GM21786 (cell line): ENCODE measurements around the gene ANO4.
"Not testable (repeated sequence)": the region's sequence is repeated elsewhere in the genome, so short reads cannot be mapped to it uniquely, and the experiment has no call there.

ENCODE experiments used
- ATAC-seq: cut with Tn5 transposase; IDR thresholded peaks from one replicate; pipeline ENCODE4 v1.9.1; 2021; ENCODE audit not compliant: unreplicated experiment

Gene ANO4

DNA sequence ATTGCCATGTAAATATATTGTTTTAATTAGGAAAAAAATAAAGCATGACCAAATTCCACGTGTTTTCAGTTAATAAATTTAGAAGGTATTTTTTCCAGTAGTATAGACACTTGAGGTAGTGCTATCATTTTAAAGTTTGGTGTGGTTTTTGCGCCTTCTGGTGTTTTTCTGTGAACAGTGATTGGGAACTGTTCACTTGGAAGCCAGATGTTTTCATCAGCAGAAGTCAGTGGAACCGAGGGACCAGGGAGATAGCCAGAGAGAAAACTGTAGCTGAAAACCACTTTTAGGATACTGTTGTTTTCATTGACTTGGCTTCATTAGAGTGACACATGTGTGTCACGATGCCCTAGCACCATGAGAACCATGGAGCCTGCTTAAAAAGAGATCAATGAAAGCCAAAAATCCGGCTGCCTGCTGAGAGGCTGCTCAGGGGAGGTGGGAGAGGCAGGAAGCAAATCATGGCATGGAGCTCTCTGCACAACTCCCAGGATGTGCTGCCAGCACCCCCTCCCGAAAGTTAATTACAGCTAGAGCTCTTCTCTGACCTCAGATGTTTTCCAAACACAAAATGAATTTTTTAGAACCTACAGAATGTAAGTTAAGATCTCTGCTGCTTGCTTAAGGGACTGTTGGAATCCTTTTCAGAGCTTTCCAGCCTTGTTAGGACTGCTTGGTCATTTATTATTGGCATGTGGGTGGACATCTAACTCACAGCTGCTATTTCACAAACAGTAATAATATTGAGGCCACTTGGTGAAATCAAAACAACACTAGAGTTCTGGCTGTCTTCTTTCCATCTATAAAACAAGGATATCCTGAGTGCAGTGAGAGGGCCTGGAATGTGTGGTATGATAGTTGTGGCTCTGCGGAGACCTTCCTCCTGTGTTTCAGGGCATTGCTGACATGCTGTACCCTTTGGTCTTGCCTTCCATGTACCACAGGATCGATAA is 192.3 kb downstream of the ANO4 start:
- ATAC-seq = no peak

DNA sequence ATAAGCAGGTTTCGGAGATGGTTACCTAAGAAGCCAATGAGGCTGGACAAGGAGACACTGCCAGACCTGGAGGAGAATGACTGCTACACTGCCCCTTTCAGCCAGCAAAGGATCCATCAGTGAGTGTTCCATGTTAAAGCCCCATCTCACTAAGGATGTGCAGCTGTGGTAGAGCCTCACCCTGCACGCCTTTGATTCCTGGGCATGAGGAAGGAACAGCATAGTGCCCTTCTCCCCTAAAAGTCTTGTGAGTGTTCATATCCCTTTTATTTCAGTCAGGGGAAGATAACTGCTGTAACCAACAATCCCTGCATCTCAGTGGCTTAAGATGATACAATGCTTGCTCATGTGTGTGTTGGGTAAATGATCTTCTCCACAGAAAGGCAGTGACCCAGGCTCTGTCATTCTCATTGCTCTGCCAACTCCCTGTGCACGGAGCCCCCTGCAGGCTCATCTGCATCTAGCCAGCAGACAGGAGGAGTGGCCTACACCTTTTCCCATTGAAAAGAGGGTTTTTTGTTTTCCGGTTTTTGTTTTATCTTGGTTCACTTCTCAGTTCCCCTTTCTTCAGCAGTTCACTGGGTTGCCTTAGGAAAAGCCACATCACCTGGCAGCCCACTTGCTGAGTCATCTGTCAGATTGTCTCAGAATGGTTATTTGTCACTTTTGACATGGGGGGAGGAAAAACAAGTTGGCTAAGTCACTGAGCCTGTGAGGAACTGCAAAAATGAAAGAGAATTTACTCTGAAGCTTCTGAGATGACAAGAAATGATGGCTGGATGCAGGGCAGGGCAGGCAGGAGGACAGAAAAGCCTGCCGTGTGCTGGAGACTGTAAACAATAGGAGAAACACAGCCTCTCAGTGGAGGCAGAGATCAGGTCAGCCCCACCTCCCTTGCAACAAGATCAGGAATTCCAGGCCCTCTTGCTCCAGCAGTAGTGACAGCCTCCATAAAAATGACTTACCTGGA is 193.3 kb downstream of the ANO4 start:
- peak; percentile 97 for ATAC-seq

DNA sequence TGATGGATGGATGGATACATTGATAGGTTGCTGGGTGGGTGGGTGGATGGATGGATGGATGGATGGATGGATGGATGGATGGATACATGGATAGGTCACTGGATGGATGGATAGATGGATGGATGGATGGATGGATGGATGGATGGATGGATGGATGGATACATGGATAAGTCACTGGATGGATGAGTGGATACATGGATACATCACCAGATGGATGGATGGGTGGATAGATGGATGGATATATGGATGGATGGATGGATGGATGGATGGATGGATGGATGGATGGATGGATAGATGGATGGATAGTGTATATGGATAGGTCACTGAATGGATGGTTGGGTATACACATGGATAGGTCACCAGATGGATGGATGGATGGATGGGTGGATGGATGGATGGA is 194.9 kb downstream of the ANO4 start:
- not testable (repeated sequence) for ATAC-seq

- no peak for ATAC-seq
Measured at GRCh38 chr12:100991102-100991501, 196.5 kb downstream of the ANO4 start.

DNA sequence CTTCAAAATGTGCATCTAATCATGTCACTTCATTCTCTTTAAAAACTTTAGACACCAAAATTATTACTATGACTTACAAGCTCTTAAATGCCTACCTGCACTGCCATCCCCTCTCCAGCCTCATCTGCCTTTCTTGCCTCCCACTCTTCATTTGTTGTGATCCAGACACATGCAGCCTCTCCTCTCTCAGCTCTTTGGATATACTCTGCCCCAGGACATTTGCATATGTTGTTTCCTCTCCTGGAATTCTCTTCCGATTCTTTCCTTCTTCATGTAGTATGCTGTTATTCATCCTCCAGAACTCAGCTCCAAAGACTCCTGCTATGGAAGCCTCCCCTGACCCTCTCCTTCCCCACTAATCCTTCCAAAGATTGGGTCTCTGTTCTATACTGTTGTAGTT is 197.6 kb downstream of the ANO4 start:
- no peak for ATAC-seq

- ATAC-seq = no peak
Measured at GRCh38 chr12:100993916-100994450, 199.4 kb downstream of the ANO4 start.

- no peak for ATAC-seq
Measured at GRCh38 chr12:100995201-100995600, 200.6 kb downstream of the ANO4 start.

- peak; percentile 76 for ATAC-seq
Measured at GRCh38 chr12:100995771-100996170, 201.2 kb downstream of the ANO4 start.

- peak; percentile 63 for ATAC-seq
Measured at GRCh38 chr12:101001669-101002068, 207.1 kb downstream of the ANO4 start.

DNA sequence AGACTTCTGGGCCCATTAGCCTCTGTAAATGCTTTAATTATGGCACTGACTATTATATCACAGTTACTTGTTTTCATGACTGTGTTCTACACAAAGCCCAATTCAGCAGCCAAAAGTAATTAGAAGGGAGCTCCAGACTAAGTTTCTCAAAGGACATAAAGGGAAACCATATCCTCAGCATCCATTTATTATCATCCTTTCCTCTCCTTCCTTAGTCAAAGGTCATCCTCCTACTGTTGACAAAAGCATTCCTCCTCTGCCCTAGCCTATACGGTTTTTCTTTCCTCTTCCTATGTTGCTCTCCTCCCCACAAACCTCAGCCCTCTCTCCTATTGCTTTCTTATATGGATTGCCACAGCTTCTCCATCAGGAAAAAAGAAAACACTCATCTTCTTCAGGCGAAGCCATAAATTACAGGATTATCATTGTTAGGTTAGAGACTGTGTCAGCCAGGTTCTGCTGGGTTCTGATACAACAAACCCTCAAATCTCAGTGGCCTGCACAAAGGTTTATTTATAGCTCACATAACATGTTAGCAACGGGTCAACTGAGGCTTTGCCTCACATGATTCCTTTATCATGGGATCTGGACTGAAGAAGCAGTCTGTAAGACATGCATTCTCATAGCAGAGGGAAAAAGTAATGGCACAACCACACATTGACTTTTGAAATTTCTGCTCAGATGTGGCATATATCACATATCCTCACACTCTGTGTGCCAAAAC is 208.3 kb downstream of the ANO4 start:
- no peak for ATAC-seq

GRCh38 chr12:101004898-101005297 is 210.3 kb downstream of the ANO4 start:
- no peak for ATAC-seq

GRCh38 chr12:101009274-101009673 is 214.7 kb downstream of the ANO4 start:
- ATAC-seq = no peak

DNA sequence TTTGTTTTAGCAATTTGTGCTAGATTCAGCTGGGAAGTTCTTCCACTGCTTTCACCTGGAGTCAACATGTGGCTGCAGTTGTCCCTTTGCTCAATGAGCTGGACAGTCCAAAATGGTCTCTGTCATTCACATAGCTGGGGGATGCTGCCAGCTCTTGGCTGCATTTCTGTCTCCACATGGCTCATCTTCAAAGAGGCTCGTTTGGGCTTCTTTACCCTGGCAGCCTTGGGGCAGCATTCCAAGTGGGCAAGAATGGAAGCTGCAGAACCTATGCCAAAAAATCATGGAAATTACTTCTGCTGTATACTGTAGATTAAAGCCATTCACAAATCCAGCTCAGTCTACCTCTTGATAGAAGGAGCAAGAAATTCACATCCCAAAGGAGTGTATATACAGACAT is 216.3 kb downstream of the ANO4 start:
- no peak for ATAC-seq

- no peak for ATAC-seq
Measured at GRCh38 chr12:101013993-101014392, 219.4 kb downstream of the ANO4 start.

DNA sequence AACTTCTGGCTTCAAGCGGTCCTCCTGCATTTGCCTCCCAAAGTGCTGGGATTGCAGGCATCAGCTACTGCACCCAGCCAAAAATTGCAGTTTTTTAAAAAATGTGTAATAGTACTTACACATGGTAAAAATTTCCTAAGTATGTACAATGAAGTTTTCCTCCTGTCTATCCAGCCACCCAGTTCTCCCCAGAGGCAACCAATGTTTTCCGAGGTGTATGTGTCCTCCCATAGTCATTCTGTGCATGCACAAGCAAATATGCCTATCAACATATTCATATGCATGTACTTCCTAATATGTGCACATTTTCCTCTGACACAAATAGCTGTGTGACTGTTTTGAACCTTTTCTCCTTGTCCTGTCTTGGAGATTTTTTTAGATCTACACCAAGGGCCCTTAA is 220.5 kb downstream of the ANO4 start:
- no peak for ATAC-seq

GRCh38 chr12:101018540-101018939 is 224.0 kb downstream of the ANO4 start:
- no peak for ATAC-seq

DNA sequence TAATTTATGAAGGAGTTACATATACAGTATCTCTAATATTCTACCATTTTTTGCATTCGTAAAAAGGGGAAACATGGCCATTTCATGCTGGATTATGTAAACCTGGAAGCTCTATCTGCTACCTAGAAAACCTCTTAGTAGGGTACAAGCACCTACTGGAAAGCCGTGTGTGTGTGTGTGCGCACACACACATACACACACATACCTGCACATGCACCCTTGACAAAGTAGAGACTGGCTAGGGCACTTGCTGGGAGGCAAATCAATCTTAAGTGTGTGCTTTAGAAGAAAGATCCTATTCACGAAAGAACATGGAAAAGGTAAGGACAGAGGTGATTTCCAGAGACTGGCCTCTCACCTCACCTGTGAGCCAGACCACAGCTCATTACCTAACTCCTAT is 224.6 kb downstream of the ANO4 start:
- no peak for ATAC-seq

DNA sequence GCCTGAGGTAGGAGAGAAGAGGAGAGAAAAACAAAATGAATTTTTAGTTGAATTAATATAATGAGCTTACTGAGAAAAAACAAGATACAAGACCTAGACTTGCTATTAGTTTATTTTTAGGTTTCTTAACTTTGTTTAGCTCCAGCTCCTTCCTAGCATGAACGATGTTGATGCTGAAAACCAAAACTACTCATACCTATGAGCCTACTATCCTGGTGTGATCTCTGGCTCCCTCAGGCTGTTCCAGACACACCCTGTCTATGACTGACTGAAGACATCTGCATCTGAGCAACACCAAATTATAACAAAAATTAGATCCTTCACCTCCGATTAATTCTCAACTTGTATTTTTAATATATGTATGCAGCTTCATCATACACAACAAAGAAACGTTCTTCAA is 225.1 kb downstream of the ANO4 start:
- ATAC-seq = no peak

GRCh38 chr12:101021442-101021841 is 226.9 kb downstream of the ANO4 start:
- no peak for ATAC-seq

DNA sequence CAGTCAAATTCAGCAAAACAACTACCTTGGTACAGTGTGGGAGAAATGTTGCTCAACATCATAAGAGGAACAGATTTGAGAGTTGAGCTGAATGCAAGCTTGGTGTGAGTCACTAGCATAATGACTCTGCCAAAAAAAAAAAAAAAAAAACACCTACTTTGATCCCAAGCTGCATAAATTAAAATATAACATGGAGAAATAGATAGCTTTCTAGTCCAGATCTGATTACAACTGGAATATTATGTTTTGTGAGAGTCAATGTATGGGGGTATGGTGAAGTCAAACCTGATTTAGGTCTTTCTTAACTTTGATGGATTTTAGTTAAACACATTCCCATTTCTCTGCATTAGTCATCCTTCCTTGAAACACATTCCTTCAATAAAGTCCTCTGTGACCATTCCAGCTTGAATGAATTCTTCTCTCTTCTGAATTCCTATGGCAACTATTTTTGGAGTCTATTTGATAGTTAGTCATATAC is 227.4 kb downstream of the ANO4 start:
- ATAC-seq = no peak

DNA sequence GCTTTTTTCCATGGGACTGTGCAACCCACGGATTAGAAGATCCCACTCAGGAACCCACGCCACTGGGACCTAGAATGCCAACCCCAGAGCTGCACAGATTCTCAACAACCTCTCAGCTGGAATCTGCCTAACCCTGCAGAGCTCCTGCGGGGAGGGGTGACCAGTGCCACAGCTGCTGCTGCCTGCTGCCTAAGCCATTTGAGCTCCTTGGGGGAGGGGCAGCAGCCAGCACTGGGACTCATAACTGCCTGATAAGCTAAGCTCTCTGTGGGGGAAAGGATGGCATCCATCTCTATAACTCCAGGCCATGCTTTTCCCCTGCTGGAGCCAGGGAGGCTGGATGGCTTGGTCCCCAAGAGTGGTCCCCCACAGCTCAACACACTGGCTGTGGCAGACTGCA is 232.6 kb downstream of the ANO4 start:
- no peak for ATAC-seq
